Neural cell (in vitro differentiated cells): Measurements from ENCODE around the gene TNIP1.

Experiments
- EZH2 ChIP-seq: fragments of 200-600, 300-800 bp; shearing (Covaris generic), sonication (generic); IDR thresholded peaks from 2 replicates; pipeline ENCODE4 v1.6.1; 2014; ENCODE audit warnings: antibody characterized with exemption, low read length, borderline replicate concordance, mild to moderate bottlenecking; ENCODE audit not compliant: insufficient read depth, poor library complexity, severe bottlenecking
- POLR2AphosphoS5 ChIP-seq: IDR thresholded peaks from 2 replicates; pipeline ENCODE4 v1.6.1; 2012
- SMC3 ChIP-seq: fragments of 450-650 bp; conservative IDR thresholded peaks from 2 replicates; pipeline ENCODE4 v1.6.1; 2014; ENCODE audit warnings: antibody characterized with exemption, mild to moderate bottlenecking, moderate library complexity; ENCODE audit not compliant: poor library complexity
- TF ChIP-seq, protein P1 (sequence below): fragments of 450-650 bp; IDR thresholded peaks from 2 replicates; pipeline ENCODE4 v1.5.1; 2014; ENCODE audit warnings: antibody characterized with exemption, mild to moderate bottlenecking, moderate library complexity; ENCODE audit not compliant: poor library complexity, severe bottlenecking

DNA sequence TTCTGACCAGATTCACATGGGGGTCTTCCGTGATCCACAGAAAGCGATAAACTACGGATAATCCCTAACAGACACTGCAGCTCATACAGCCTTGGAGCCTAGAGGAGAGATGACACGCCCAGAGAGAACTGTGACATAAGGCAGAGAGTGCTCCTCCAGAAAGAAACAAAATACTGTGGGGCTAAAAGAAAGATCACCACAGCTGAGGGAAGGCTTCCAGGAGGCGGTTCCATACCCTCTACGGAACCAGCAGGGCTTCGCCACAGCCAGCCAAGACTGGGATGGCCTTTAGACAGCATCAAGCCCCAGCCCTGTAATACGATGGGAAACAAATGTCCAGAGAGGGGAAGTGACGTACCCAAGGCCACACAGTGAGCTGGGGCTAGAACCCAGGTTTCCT is 41.2 kb downstream of the TNIP1 start:
- TF ChIP-seq POLR2AphosphoS5: no peak
- TF ChIP-seq, protein P1, sequence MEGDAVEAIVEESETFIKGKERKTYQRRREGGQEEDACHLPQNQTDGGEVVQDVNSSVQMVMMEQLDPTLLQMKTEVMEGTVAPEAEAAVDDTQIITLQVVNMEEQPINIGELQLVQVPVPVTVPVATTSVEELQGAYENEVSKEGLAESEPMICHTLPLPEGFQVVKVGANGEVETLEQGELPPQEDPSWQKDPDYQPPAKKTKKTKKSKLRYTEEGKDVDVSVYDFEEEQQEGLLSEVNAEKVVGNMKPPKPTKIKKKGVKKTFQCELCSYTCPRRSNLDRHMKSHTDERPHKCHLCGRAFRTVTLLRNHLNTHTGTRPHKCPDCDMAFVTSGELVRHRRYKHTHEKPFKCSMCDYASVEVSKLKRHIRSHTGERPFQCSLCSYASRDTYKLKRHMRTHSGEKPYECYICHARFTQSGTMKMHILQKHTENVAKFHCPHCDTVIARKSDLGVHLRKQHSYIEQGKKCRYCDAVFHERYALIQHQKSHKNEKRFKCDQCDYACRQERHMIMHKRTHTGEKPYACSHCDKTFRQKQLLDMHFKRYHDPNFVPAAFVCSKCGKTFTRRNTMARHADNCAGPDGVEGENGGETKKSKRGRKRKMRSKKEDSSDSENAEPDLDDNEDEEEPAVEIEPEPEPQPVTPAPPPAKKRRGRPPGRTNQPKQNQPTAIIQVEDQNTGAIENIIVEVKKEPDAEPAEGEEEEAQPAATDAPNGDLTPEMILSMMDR: no peak
- TF ChIP-seq EZH2: no peak
- no peak for TF ChIP-seq SMC3
